MM.1S (cell line): Measurements from ENCODE around the gene METTL9.

ENCODE experiments used
- DNase-seq: peaks from one replicate; pipeline ENCODE4 v3.0.0-alpha.2; 2015
- H2AFZ ChIP-seq: fragments of 300-600 bp; sonication (generic); 2 replicates; pipeline ENCODE4 v1.6.0; 2016; ENCODE audit warnings: antibody characterized with exemption, low read length
- H3F3A ChIP-seq: fragments of 300-600 bp; sonication (generic); 2 replicates; pipeline ENCODE4 v1.6.1; 2016; ENCODE audit warnings: mild to moderate bottlenecking, antibody characterized with exemption, low read length, moderate library complexity, mixed read lengths; ENCODE audit not compliant: insufficient read depth
- H3K27ac ChIP-seq: fragments of 300-600 bp; sonication (generic); 2 replicates; pipeline ENCODE4 v1.5.1; 2016; ENCODE audit warnings: mild to moderate bottlenecking, low read length
- H3K27me3 ChIP-seq: fragments of 300-600 bp; sonication (generic); replicated peaks from 2 replicates; pipeline ENCODE4 v1.6.0; 2016; ENCODE audit warnings: low read length; ENCODE audit not compliant: insufficient read depth
- H3K36me3 ChIP-seq: fragments of 300-600 bp; sonication (generic); replicated peaks from 2 replicates; pipeline ENCODE4 v1.6.1; 2016; ENCODE audit warnings: mild to moderate bottlenecking, low read length, mixed read lengths; ENCODE audit not compliant: insufficient read depth
- H3K4me1 ChIP-seq: fragments of 300-600 bp; sonication (generic); 2 replicates; pipeline ENCODE4 v1.6.1; 2016; ENCODE audit warnings: low read length, mixed read lengths
- H3K4me2 ChIP-seq: fragments of 300-600 bp; sonication (generic); 2 replicates; pipeline ENCODE4 v1.6.0; 2016; ENCODE audit warnings: low read depth, low read length
- H3K4me3 ChIP-seq: fragments of 300-600 bp; sonication (generic); 2 replicates; pipeline ENCODE4 v1.5.1; 2016; ENCODE audit warnings: low read length, mixed read lengths
- H3K79me2 ChIP-seq: fragments of 300-600 bp; sonication (generic); 2 replicates; pipeline ENCODE4 v1.6.1; 2016; ENCODE audit warnings: mixed run types, low read length, mixed read lengths
- H3K9ac ChIP-seq: fragments of 300-600 bp; sonication (generic); 2 replicates; pipeline ENCODE4 v1.6.1; 2016; ENCODE audit warnings: low read length, mixed read lengths
- H3K9me2 ChIP-seq: fragments of 300-600 bp; sonication (generic); replicated peaks from 2 replicates; pipeline ENCODE4 v1.6.1; 2016; ENCODE audit warnings: mild to moderate bottlenecking, low read length, mixed read lengths; ENCODE audit not compliant: insufficient read depth
- H3K9me3 ChIP-seq: fragments of 300-600 bp; sonication (generic); replicated peaks from 2 replicates; pipeline ENCODE4 v1.6.1; 2016; ENCODE audit warnings: mild to moderate bottlenecking, low read length, mixed read lengths; ENCODE audit not compliant: insufficient read depth
- H4K20me1 ChIP-seq: fragments of 300-600 bp; sonication (generic); 2 replicates; pipeline ENCODE4 v1.6.1; 2016; ENCODE audit warnings: mild to moderate bottlenecking, low read length, moderate library complexity, mixed read lengths; ENCODE audit not compliant: insufficient read depth
- CTCF ChIP-seq: fragments of 300-600 bp; sonication (generic); IDR thresholded peaks from 2 replicates; pipeline ENCODE4 v1.5.1; 2016; ENCODE audit warnings: antibody characterized with exemption, low read length, mixed read lengths
- EZH2 ChIP-seq: fragments of 300-600 bp; sonication (generic); optimal IDR thresholded peaks from 2 replicates; pipeline ENCODE3; 2017; ENCODE audit warnings: low read depth, mild to moderate bottlenecking, antibody characterized with exemption, low read length, mixed read lengths
- EZH2phosphoT487 ChIP-seq: fragments of 300-600 bp; sonication (generic); IDR thresholded peaks from 2 replicates; pipeline ENCODE4 v1.6.1; 2018; ENCODE audit warnings: antibody characterized with exemption, low read length

METTL9 gene

GRCh38 chr16:21620592-21620991 lies 21.2 kb downstream of the METTL9 start:
- peaks cover 41% of the 10 kb centered on the region for H3K79me2 ChIP-seq
- no peak for DNase-seq

GRCh38 chr16:21622545-21622944 lies 23.2 kb downstream of the METTL9 start:
- H3K36me3 ChIP-seq = no peaks in the 10 kb centered on the region; the same call in 1 of the 2 replicates

More at GRCh38 chr16:21620592-21620991, 21.2 kb downstream of the METTL9 start:
- Histone ChIP-seq H3K27ac (no peak overlapping the region), H3K4me3 (no peak overlapping the region), H4K20me1 (no peaks in the 10 kb centered on the region), H2AFZ (no peak overlapping the region), H3K36me3 (no peaks in the 10 kb centered on the region; the same call in 1 of the 2 replicates), H3K4me2 (no peak overlapping the region), H3K9me3 (no peaks in the 10 kb centered on the region), H3K27me3 (no peaks in the 10 kb centered on the region), H3K9me2 (no peaks in the 10 kb centered on the region), H3K9ac (no peak overlapping the region), H3F3A (peaks cover 11% of the 10 kb centered on the region), H3K4me1 (peaks cover 23% of the 10 kb centered on the region)
- no peak for TF ChIP-seq EZH2
- TF ChIP-seq CTCF = no peak
- TF ChIP-seq EZH2phosphoT487 = no peak

GRCh38 chr16:21625026-21625425 lies 25.6 kb downstream of the METTL9 start:
- Histone ChIP-seq H3K27me3 (no peaks in the 10 kb centered on the region), H3K9me3 (no peaks in the 10 kb centered on the region), H3K4me1 (peaks cover under 1% of the 10 kb centered on the region; the same call in 1 of the 2 replicates), H3K79me2 (peaks cover 13% of the 10 kb centered on the region), H3K9ac (no peak overlapping the region), H3K4me2 (no peak overlapping the region), H4K20me1 (no peaks in the 10 kb centered on the region), H3K9me2 (no peaks in the 10 kb centered on the region), H3F3A (no peaks in the 10 kb centered on the region), H3K27ac (no peak overlapping the region), H2AFZ (no peak overlapping the region), H3K36me3 (peaks cover 4% of the 10 kb centered on the region), H3K4me3 (no peak overlapping the region)
- TF ChIP-seq CTCF = no peak
- no peak for TF ChIP-seq EZH2phosphoT487
- TF ChIP-seq EZH2 = no peak
- DNase-seq = no peak

More at GRCh38 chr16:21622545-21622944, 23.2 kb downstream of the METTL9 start:
- H3K4me1 ChIP-seq = peaks cover 22% of the 10 kb centered on the region
- no peaks in the 10 kb centered on the region for H3K9me2 ChIP-seq
- H3K4me2 ChIP-seq = no peak overlapping the region
- no peak for DNase-seq
- no peak overlapping the region for H2AFZ ChIP-seq
- H3K9ac ChIP-seq = no peak overlapping the region
- H4K20me1 ChIP-seq = no peaks in the 10 kb centered on the region
- TF ChIP-seq EZH2 (no peak), EZH2phosphoT487 (no peak), CTCF (no peak)
- H3F3A ChIP-seq = peaks cover 11% of the 10 kb centered on the region
- H3K27me3 ChIP-seq = no peaks in the 10 kb centered on the region
- peaks cover 27% of the 10 kb centered on the region for H3K79me2 ChIP-seq
- H3K9me3 ChIP-seq = no peaks in the 10 kb centered on the region
- H3K27ac ChIP-seq = no peak overlapping the region
- H3K4me3 ChIP-seq = no peak overlapping the region
